HL-60 (cell line): Measurements from ENCODE around the gene TUB.

Experiments used
- GABPA ChIP-seq: IDR thresholded peaks from 2 replicates; pipeline ENCODE4 v1.6.1; 2012; ENCODE audit warnings: low read depth
- POLR2AphosphoS5 ChIP-seq: IDR thresholded peaks from 2 replicates; pipeline ENCODE4 v1.6.1; 2012; ENCODE audit warnings: low read depth
- REST ChIP-seq: IDR thresholded peaks from 2 replicates; pipeline ENCODE4 v1.6.1; 2012; ENCODE audit warnings: low read depth; ENCODE audit not compliant: insufficient replicate concordance
- TF ChIP-seq, protein P1 (sequence below): IDR thresholded peaks from one replicate; pipeline ENCODE4 v1.5.1; 2011; ENCODE audit warnings: low read length, control low read depth, inconsistent platforms; ENCODE audit not compliant: insufficient read depth

- TF ChIP-seq REST (no peak), POLR2AphosphoS5 (no peak), GABPA (no peak)
- TF ChIP-seq, protein P1, sequence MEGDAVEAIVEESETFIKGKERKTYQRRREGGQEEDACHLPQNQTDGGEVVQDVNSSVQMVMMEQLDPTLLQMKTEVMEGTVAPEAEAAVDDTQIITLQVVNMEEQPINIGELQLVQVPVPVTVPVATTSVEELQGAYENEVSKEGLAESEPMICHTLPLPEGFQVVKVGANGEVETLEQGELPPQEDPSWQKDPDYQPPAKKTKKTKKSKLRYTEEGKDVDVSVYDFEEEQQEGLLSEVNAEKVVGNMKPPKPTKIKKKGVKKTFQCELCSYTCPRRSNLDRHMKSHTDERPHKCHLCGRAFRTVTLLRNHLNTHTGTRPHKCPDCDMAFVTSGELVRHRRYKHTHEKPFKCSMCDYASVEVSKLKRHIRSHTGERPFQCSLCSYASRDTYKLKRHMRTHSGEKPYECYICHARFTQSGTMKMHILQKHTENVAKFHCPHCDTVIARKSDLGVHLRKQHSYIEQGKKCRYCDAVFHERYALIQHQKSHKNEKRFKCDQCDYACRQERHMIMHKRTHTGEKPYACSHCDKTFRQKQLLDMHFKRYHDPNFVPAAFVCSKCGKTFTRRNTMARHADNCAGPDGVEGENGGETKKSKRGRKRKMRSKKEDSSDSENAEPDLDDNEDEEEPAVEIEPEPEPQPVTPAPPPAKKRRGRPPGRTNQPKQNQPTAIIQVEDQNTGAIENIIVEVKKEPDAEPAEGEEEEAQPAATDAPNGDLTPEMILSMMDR: no peak
These were observed 10.4 kb upstream of the TUB start for GRCh38 chr11:8070417-8071115.
